H9 (cell line): ENCODE data around the gene GJB6. TPM values are rescaled to one million over a fixed set of nuclear protein-coding genes. Genes with fewer than 3 reads are reported as not detected.

ENCODE experiments used
- DNase-seq: peaks from one replicate; pipeline ENCODE4 v3.0.0-alpha.2; 2017
- H2AFZ ChIP-seq: one replicate; pipeline ENCODE4 v1.6.1; 2013; ENCODE audit warnings: mild to moderate bottlenecking, low read length, control low read depth, moderate library complexity
- H2AK5ac ChIP-seq: 2 replicates; pipeline ENCODE4 v1.6.1; 2013; ENCODE audit warnings: low read length, control low read depth, mixed read lengths; ENCODE audit not compliant: insufficient read length
- H2BK120ac ChIP-seq: one replicate; pipeline ENCODE4 v1.6.1; 2013; ENCODE audit warnings: low read depth, mild to moderate bottlenecking, low read length, control low read depth, inconsistent platforms; ENCODE audit not compliant: poor library complexity, severe bottlenecking
- H2BK12ac ChIP-seq: 2 replicates; pipeline ENCODE4 v1.6.1; 2013; ENCODE audit warnings: low read length, control low read depth, mixed read lengths, low read depth; ENCODE audit not compliant: insufficient read length
- H2BK15ac ChIP-seq: 2 replicates; pipeline ENCODE4 v1.6.1; 2013; ENCODE audit warnings: low read depth, low read length, control low read depth
- H2BK20ac ChIP-seq: one replicate; pipeline ENCODE4 v1.6.1; 2013; ENCODE audit warnings: low read depth, mild to moderate bottlenecking, low read length, control low read depth, inconsistent platforms; ENCODE audit not compliant: poor library complexity, severe bottlenecking
- H2BK5ac ChIP-seq: 2 replicates; pipeline ENCODE4 v1.6.1; 2013; ENCODE audit warnings: low read length, control low read depth, mixed read lengths; ENCODE audit not compliant: insufficient read length
- H3K14ac ChIP-seq: 2 replicates; pipeline ENCODE4 v1.6.1; 2013; ENCODE audit warnings: low read length, control low read depth; ENCODE audit not compliant: insufficient read depth
- H3K18ac ChIP-seq: 2 replicates; pipeline ENCODE4 v1.6.1; 2013; ENCODE audit warnings: low read depth, mild to moderate bottlenecking, mixed read lengths, low read length, control low read depth; ENCODE audit not compliant: insufficient read length
- H3K23ac ChIP-seq: 2 replicates; pipeline ENCODE4 v1.6.1; 2013; ENCODE audit warnings: low read length, control low read depth, mixed read lengths, low read depth; ENCODE audit not compliant: insufficient read length
- H3K23me2 ChIP-seq: 2 replicates; pipeline ENCODE4 v1.6.1; 2013; ENCODE audit warnings: low read depth, mild to moderate bottlenecking, mixed read lengths, low read length, control low read depth; ENCODE audit not compliant: insufficient read length, poor library complexity, severe bottlenecking
- H3K27ac ChIP-seq: 2 replicates; pipeline ENCODE4 v1.5.1; 2013; ENCODE audit warnings: low read length, control low read depth, mixed read lengths, low read depth; ENCODE audit not compliant: insufficient read length
- H3K27me3 ChIP-seq: 2 replicates; pipeline ENCODE4 v1.6.1; 2013; ENCODE audit warnings: low read length, control low read depth, inconsistent platforms; ENCODE audit not compliant: insufficient read depth
- H3K4ac ChIP-seq: 2 replicates; pipeline ENCODE4 v1.6.1; 2013; ENCODE audit warnings: low read depth, mild to moderate bottlenecking, control low read depth, inconsistent platforms, low read length, moderate library complexity
- H3K4me1 ChIP-seq: 2 replicates; pipeline ENCODE4 v1.6.1; 2013; ENCODE audit warnings: low read length, control low read depth, inconsistent platforms; ENCODE audit not compliant: insufficient read depth
- H3K4me2 ChIP-seq: 2 replicates; pipeline ENCODE4 v1.6.1; 2013; ENCODE audit warnings: low read length, control low read depth, mixed read lengths; ENCODE audit not compliant: insufficient read length, insufficient read depth
- H3K56ac ChIP-seq: 2 replicates; pipeline ENCODE4 v1.6.1; 2013; ENCODE audit warnings: low read depth, mild to moderate bottlenecking, mixed read lengths, low read length, control low read depth; ENCODE audit not compliant: insufficient read length
- H3K79me1 ChIP-seq: 2 replicates; pipeline ENCODE4 v1.6.1; 2013; ENCODE audit warnings: low read depth, mild to moderate bottlenecking, moderate library complexity, low read length, control low read depth, inconsistent platforms; ENCODE audit not compliant: insufficient read depth, poor library complexity, severe bottlenecking
- H3K79me2 ChIP-seq: 2 replicates; pipeline ENCODE4 v1.6.1; 2013; ENCODE audit warnings: low read length, control low read depth, inconsistent platforms; ENCODE audit not compliant: insufficient read depth
- H3K9ac ChIP-seq: 2 replicates; pipeline ENCODE4 v1.6.1; 2013; ENCODE audit warnings: low read length, control low read depth, mixed read lengths; ENCODE audit not compliant: insufficient read length; ENCODE audit errors: extremely low read depth
- H3K9me3 ChIP-seq: one replicate; pipeline ENCODE4 v1.6.1; 2013; ENCODE audit warnings: low read depth, low read length, inconsistent platforms; ENCODE audit not compliant: control insufficient read depth
- H3T11ph ChIP-seq: one replicate; pipeline ENCODE4 v1.6.1; 2013; ENCODE audit warnings: mild to moderate bottlenecking, low read length, control low read depth, inconsistent platforms
- H4K20me1 ChIP-seq: one replicate; pipeline ENCODE4 v1.6.1; 2013; ENCODE audit not compliant: control insufficient read depth, insufficient read length, insufficient read depth
- H4K5ac ChIP-seq: 2 replicates; pipeline ENCODE4 v1.6.1; 2013; ENCODE audit warnings: low read depth, mild to moderate bottlenecking, mixed read lengths, low read length, control low read depth; ENCODE audit not compliant: insufficient read length
- H4K8ac ChIP-seq: replicated peaks from 2 replicates; pipeline ENCODE4 v1.6.1; 2013; ENCODE audit warnings: low read length, control low read depth, mixed read lengths, low read depth; ENCODE audit not compliant: insufficient read length
- H4K91ac ChIP-seq: 2 replicates; pipeline ENCODE4 v1.6.1; 2013; ENCODE audit warnings: low read depth, mild to moderate bottlenecking, moderate library complexity, mixed read lengths, low read length, control low read depth; ENCODE audit not compliant: insufficient read length
- H3K27ac Mint-ChIP-seq, 3 experiments: 2 replicates in 2 of 3; 3 replicates in 1 of 3; pipeline ENCODE4 v1.8.0; 2020 to 2021; ENCODE audit warnings: mixed read lengths in 3 of 3, mild to moderate bottlenecking in 1 of 3, moderate library complexity in 1 of 3
- H3K27me3 Mint-ChIP-seq: 2 replicates; pipeline ENCODE4 v1.8.0; 2021; ENCODE audit warnings: low read depth, mild to moderate bottlenecking, moderate library complexity, mixed read lengths
- H3K36me3 Mint-ChIP-seq, 3 experiments: 2 replicates in 2 of 3; 3 replicates in 1 of 3; pipeline ENCODE4 v1.8.0; 2020 to 2021; ENCODE audit warnings: low read depth in 3 of 3, mixed read lengths in 3 of 3; ENCODE audit not compliant: insufficient read depth in 1 of 3
- H3K4me1 Mint-ChIP-seq, 2 experiments: 2 replicates each; pipeline ENCODE4 v1.8.0; 2020; ENCODE audit warnings: mixed read lengths in 2 of 2
- H3K4me3 Mint-ChIP-seq, 2 experiments: 2 replicates in 1 of 2; 3 replicates in 1 of 2; pipeline ENCODE4 v1.8.0; 2020 to 2021; ENCODE audit warnings: mild to moderate bottlenecking in 2 of 2, mixed read lengths in 2 of 2, moderate library complexity in 1 of 2
- H3K9me3 Mint-ChIP-seq, 2 experiments: 2 replicates in 1 of 2; 3 replicates in 1 of 2; pipeline ENCODE4 v1.8.0; 2020; ENCODE audit warnings: mild to moderate bottlenecking in 2 of 2, mixed read lengths in 2 of 2, moderate library complexity in 1 of 2
- CTCF ChIP-seq: fragments of 200-600 bp; sonication (generic); conservative IDR thresholded peaks from 3 replicates; pipeline ENCODE4 v1.8.0; 2021; ENCODE audit warnings: antibody characterized with exemption, mild to moderate bottlenecking
- WGBS: extraction: QIAGEN DNeasy Blood & Tissue Kit; methylation state at CpG from one replicate; pipeline ENCODE4 v1.1.7; 2013; ENCODE audit warnings: missing lambda C conversion rate, low lambda C conversion rate, mixed read lengths; ENCODE audit not compliant: insufficient read length; ENCODE audit errors: extremely low coverage; 5-methylcytosine and 5-hydroxymethylcytosine counted together
- total RNA-seq: library from RNA; stranded (reverse); gene quantifications from 2 replicates; pipeline ENCODE4 v1.2.1, GENCODE V29; 2021

The GJB6 gene
- total RNA-seq, 1 experiment from 2014 or later = not detected

GRCh38 chr13:20271441-20271840, 39.3 kb upstream of the GJB6 start:
- no peak overlapping the region for H3K27ac ChIP-seq
- H3K9ac ChIP-seq = no peak overlapping the region
- no peak overlapping the region for H2BK12ac ChIP-seq
- no peaks in the 10 kb centered on the region for H3K27me3 ChIP-seq
- Mint-ChIP-seq H3K36me3 (no peaks in the 10 kb centered on the region), H3K4me3 (no peak overlapping the region), H3K9me3 (no peaks in the 10 kb centered on the region), H3K27ac (no peak overlapping the region), H3K27me3 (peaks cover 4% of the 10 kb centered on the region), H3K4me1 (peaks cover 0 to 3% of the 10 kb centered on the region in 2 experiments; a peak in 1 of 4 replicates)
- no peak overlapping the region for H2BK120ac ChIP-seq
- no peaks in the 10 kb centered on the region for H3K79me2 ChIP-seq
- no peak overlapping the region for H3K4me2 ChIP-seq
- no peak overlapping the region for H2AK5ac ChIP-seq
- no peaks in the 10 kb centered on the region for H3K4me1 ChIP-seq
- H2BK5ac ChIP-seq = no peak overlapping the region
- DNase-seq = no peak
- H3K79me1 ChIP-seq = no peaks in the 10 kb centered on the region
- H3K18ac ChIP-seq = no peak overlapping the region
- H3K23me2 ChIP-seq = no peaks in the 10 kb centered on the region
- no peak overlapping the region for H2BK20ac ChIP-seq
- no peak overlapping the region for H4K8ac ChIP-seq
- no peak overlapping the region for H3K4ac ChIP-seq
- H3K9me3 ChIP-seq = no peaks in the 10 kb centered on the region
- no peak overlapping the region for H2BK15ac ChIP-seq
- no peak overlapping the region for H3K14ac ChIP-seq
- WGBS = no CpG with 5 or more reads among the region's 4 CpGs
- no peak for TF ChIP-seq CTCF
- H2AFZ ChIP-seq = no peak overlapping the region
- no peak overlapping the region for H4K5ac ChIP-seq
- H3K23ac ChIP-seq = no peak overlapping the region
- H4K91ac ChIP-seq = no peak overlapping the region
- H3K56ac ChIP-seq = no peak overlapping the region
- no peak overlapping the region for H3T11ph ChIP-seq
- no peaks in the 10 kb centered on the region for H4K20me1 ChIP-seq
